SU-DHL-6 (cell line): ENCODE data around the gene PHACTR1.

Experiments used
- H2AFZ ChIP-seq: fragments of 200-600 bp; sonication (generic); 2 replicates; pipeline ENCODE4 v1.6.1; 2014; ENCODE audit warnings: low read depth, mild to moderate bottlenecking, moderate library complexity, mixed read lengths, antibody characterized with exemption, low read length; ENCODE audit not compliant: severe bottlenecking
- H3F3A ChIP-seq: fragments of 200-600 bp; shearing (Covaris generic); 2 replicates; pipeline ENCODE4 v1.6.0; 2016; ENCODE audit warnings: antibody characterized with exemption, mild to moderate bottlenecking; ENCODE audit not compliant: insufficient read depth
- H3K27ac ChIP-seq: fragments of 200-600 bp; sonication (generic); 2 replicates; pipeline ENCODE4 v1.5.1; 2016; ENCODE audit warnings: low read depth, mild to moderate bottlenecking, low read length, moderate library complexity, mixed read lengths
- H3K27me3 ChIP-seq: fragments of 200-600 bp; sonication (generic), shearing (Covaris generic); 2 replicates; pipeline ENCODE4 v1.6.0; 2014; ENCODE audit warnings: mild to moderate bottlenecking, low read length
- H3K36me3 ChIP-seq: fragments of 200-600 bp; sonication (generic); 2 replicates; pipeline ENCODE4 v1.6.1; 2014; ENCODE audit warnings: mild to moderate bottlenecking, low read length, mixed read lengths
- H3K4me2 ChIP-seq: fragments of 300-600, 200-600 bp; shearing (Covaris generic), sonication (generic); 2 replicates; pipeline ENCODE4 v1.6.0; 2014; ENCODE audit warnings: low read length, low read depth, mild to moderate bottlenecking; ENCODE audit not compliant: poor library complexity, severe bottlenecking
- H3K4me3 ChIP-seq: fragments of 200-600 bp; sonication (generic); 2 replicates; pipeline ENCODE4 v1.5.1; 2014; ENCODE audit warnings: antibody characterized with exemption, low read length, mild to moderate bottlenecking, mixed read lengths; ENCODE audit not compliant: insufficient read depth, poor library complexity, severe bottlenecking
- H3K79me2 ChIP-seq: fragments of 200-600 bp; sonication (generic); 2 replicates; pipeline ENCODE4 v1.6.1; 2014; ENCODE audit warnings: mild to moderate bottlenecking, low read length, moderate library complexity; ENCODE audit not compliant: insufficient read depth
- H3K9ac ChIP-seq: fragments of 200-600 bp; sonication (generic); 2 replicates; pipeline ENCODE4 v1.7.0; 2014; ENCODE audit warnings: mild to moderate bottlenecking, low read length
- H3K9me2 ChIP-seq: fragments of 200-600 bp; sonication (generic); replicated peaks from 2 replicates; pipeline ENCODE4 v1.6.1; 2014; ENCODE audit warnings: low read length; ENCODE audit not compliant: insufficient read depth
- H3K9me3 ChIP-seq: fragments of 200-600 bp; sonication (generic); 2 replicates; pipeline ENCODE4 v1.6.1; 2014; ENCODE audit warnings: low read length, mixed read lengths; ENCODE audit not compliant: insufficient read depth
- H4K20me1 ChIP-seq: fragments of 200-600 bp; sonication (generic); 2 replicates; pipeline ENCODE4 v1.6.1; 2014; ENCODE audit warnings: low read depth, mild to moderate bottlenecking, antibody characterized with exemption, low read length, moderate library complexity, mixed read lengths
- CTCF ChIP-seq: fragments of 200-600 bp; sonication (generic); IDR thresholded peaks from one replicate; pipeline ENCODE4 v1.5.1; 2017; ENCODE audit warnings: antibody characterized with exemption, mild to moderate bottlenecking, low read length, moderate library complexity; ENCODE audit not compliant: insufficient read depth, poor library complexity, severe bottlenecking
- EZH2phosphoT487 ChIP-seq: fragments of 200-600 bp; sonication (generic), shearing (Covaris generic); conservative IDR thresholded peaks from 2 replicates; pipeline ENCODE4 v1.6.1; 2018; ENCODE audit warnings: mild to moderate bottlenecking, antibody characterized with exemption, low read length, moderate library complexity, mixed read lengths

Gene PHACTR1

GRCh38 chr6:12916006-12916405, 199.4 kb downstream of the PHACTR1 start:
- H3F3A ChIP-seq = no peaks in the 10 kb centered on the region

GRCh38 chr6:12916420-12917136, 200.0 kb downstream of the PHACTR1 start:
- Histone ChIP-seq H4K20me1 (no peaks in the 10 kb centered on the region), H3K79me2 (no peaks in the 10 kb centered on the region), H3K9me3 (no peaks in the 10 kb centered on the region), H3K27me3 (0 out of 2 replicates have a peak, but pooled peaks cover 4% of the 10 kb centered on the region), H3F3A (no peaks in the 10 kb centered on the region), H3K36me3 (no peaks in the 10 kb centered on the region), H3K27ac (no peak overlapping the region), H3K4me3 (no peak overlapping the region), H3K9ac (no peak overlapping the region), H3K9me2 (no peaks in the 10 kb centered on the region), H2AFZ (no peak overlapping the region), H3K4me2 (no peak overlapping the region)
- TF ChIP-seq EZH2phosphoT487 = no peak
- TF ChIP-seq CTCF = no peak

More at GRCh38 chr6:12916006-12916405, 199.4 kb downstream of the PHACTR1 start:
- H3K4me3 ChIP-seq = no peak overlapping the region
- no peak for TF ChIP-seq EZH2phosphoT487
- no peak for TF ChIP-seq CTCF
- no peaks in the 10 kb centered on the region for H4K20me1 ChIP-seq
- no peaks in the 10 kb centered on the region for H3K79me2 ChIP-seq
- H3K27ac ChIP-seq = no peak overlapping the region
- 0 out of 2 replicates have a peak, but pooled peaks cover 4% of the 10 kb centered on the region for H3K27me3 ChIP-seq
- H3K9ac ChIP-seq = no peak overlapping the region
- no peaks in the 10 kb centered on the region for H3K36me3 ChIP-seq
- no peak overlapping the region for H2AFZ ChIP-seq
- no peak overlapping the region for H3K4me2 ChIP-seq
- H3K9me3 ChIP-seq = no peaks in the 10 kb centered on the region
- no peaks in the 10 kb centered on the region for H3K9me2 ChIP-seq

GRCh38 chr6:12921467-12921866, 204.9 kb downstream of the PHACTR1 start:
- H3K27me3 ChIP-seq = 0 out of 2 replicates have a peak, but pooled peaks cover 4% of the 10 kb centered on the region
- no peaks in the 10 kb centered on the region for H3K9me2 ChIP-seq
- no peaks in the 10 kb centered on the region for H3K36me3 ChIP-seq
- H3K9ac ChIP-seq = no peak overlapping the region
- no peaks in the 10 kb centered on the region for H3K9me3 ChIP-seq
- H3K4me3 ChIP-seq = no peak overlapping the region
- no peak overlapping the region for H2AFZ ChIP-seq
- no peaks in the 10 kb centered on the region for H3F3A ChIP-seq
- H3K79me2 ChIP-seq = no peaks in the 10 kb centered on the region
- no peaks in the 10 kb centered on the region for H4K20me1 ChIP-seq
- H3K27ac ChIP-seq = no peak overlapping the region
- TF ChIP-seq EZH2phosphoT487 = no peak
- TF ChIP-seq CTCF = no peak
- H3K4me2 ChIP-seq = no peak overlapping the region
